Hepatocyte (in vitro differentiated cells): Measurements from ENCODE around the gene PRCP. TPM values are rescaled to one million over a fixed set of nuclear protein-coding genes. Genes with fewer than 3 reads are reported as not detected.

Experiments
- DNase-seq: peaks from one replicate; pipeline ENCODE4 v3.0.0-alpha.2; 2016; ENCODE audit warnings: low spot score
- H2AFZ ChIP-seq: fragments of 200-600 bp; sonication (generic); 2 replicates; pipeline ENCODE4 v1.6.0; 2016; ENCODE audit warnings: antibody characterized with exemption, mild to moderate bottlenecking
- H3K27ac ChIP-seq: fragments of 200-600 bp; sonication (generic); 2 replicates; pipeline ENCODE4 v1.5.1; 2016; ENCODE audit warnings: mild to moderate bottlenecking
- H3K27me3 ChIP-seq: fragments of 200-600 bp; sonication (generic); 2 replicates; pipeline ENCODE4 v1.6.1; 2016
- H3K36me3 ChIP-seq: fragments of 200-600 bp; sonication (generic); replicated peaks from 2 replicates; pipeline ENCODE4 v1.5.1; 2016; ENCODE audit warnings: low read depth; ENCODE audit not compliant: insufficient read depth
- H3K4me1 ChIP-seq: fragments of 200-600 bp; sonication (generic); 2 replicates; pipeline ENCODE4 v1.5.1; 2016; ENCODE audit warnings: mild to moderate bottlenecking, moderate library complexity; ENCODE audit not compliant: insufficient read depth
- H3K4me2 ChIP-seq: fragments of 200-600 bp; sonication (generic); 2 replicates; pipeline ENCODE4 v1.6.0; 2016
- H3K4me3 ChIP-seq: fragments of 200-600 bp; sonication (generic); 2 replicates; pipeline ENCODE4 v1.5.1; 2016; ENCODE audit warnings: mild to moderate bottlenecking
- H3K79me2 ChIP-seq: fragments of 200-600 bp; sonication (generic); 2 replicates; pipeline ENCODE4 v1.6.0; 2017; ENCODE audit warnings: mild to moderate bottlenecking
- H3K9me2 ChIP-seq: fragments of 200-600 bp; sonication (generic); replicated peaks from 2 replicates; pipeline ENCODE4 v1.6.0; 2017; ENCODE audit warnings: mild to moderate bottlenecking; ENCODE audit not compliant: insufficient read depth
- H3K9me3 ChIP-seq: fragments of 200-600 bp; sonication (generic); 2 replicates; pipeline ENCODE4 v1.5.1; 2016; ENCODE audit warnings: low read depth, mild to moderate bottlenecking
- H4K20me1 ChIP-seq: fragments of 200-600 bp; sonication (generic); 2 replicates; pipeline ENCODE4 v1.6.0; 2016; ENCODE audit warnings: mild to moderate bottlenecking; ENCODE audit not compliant: insufficient read depth, poor library complexity, severe bottlenecking
- CTCF ChIP-seq: fragments of 200-600 bp; sonication (generic); IDR thresholded peaks from 2 replicates; pipeline ENCODE4 v1.5.1; 2016; ENCODE audit warnings: antibody characterized with exemption, mild to moderate bottlenecking; ENCODE audit not compliant: poor library complexity
- EZH2 ChIP-seq: fragments of 200-600 bp; sonication (generic); IDR thresholded peaks from 2 replicates; pipeline ENCODE4 v1.6.1; 2016; ENCODE audit warnings: antibody characterized with exemption, mild to moderate bottlenecking, borderline replicate concordance
- EZH2phosphoT487 ChIP-seq: fragments of 200-600 bp; sonication (generic); IDR thresholded peaks from one replicate; pipeline ENCODE4 v1.6.1; 2018; ENCODE audit warnings: antibody characterized with exemption, mild to moderate bottlenecking, low read depth, moderate library complexity; ENCODE audit not compliant: unreplicated experiment, severe bottlenecking
- WGBS: methylation state at CpG from one replicate; pipeline ENCODE4 v1.1.6; 2016; ENCODE audit warnings: low lambda C conversion rate; ENCODE audit errors: missing lambda C conversion rate; 5-methylcytosine and 5-hydroxymethylcytosine counted together
- polyA plus RNA-seq: library from polyadenylated mRNA; unstranded; fragments of >200 nt; fragmentation: Nextera tagmentation; extraction: Ambion mirVana; gene quantifications from 2 replicates; pipeline ENCODE4 v1.2.1, GENCODE V29; 2016
- total RNA-seq: library from RNA; depleted of rRNA; stranded (reverse); fragments of >200 nt; gene quantifications from 2 replicates; pipeline ENCODE4 v1.2.3, GENCODE V29; 2014

The PRCP gene
- total and polyA plus RNA-seq, 2 experiments from 2014 or later, result 46.8 to 53.0 TPM

DNA sequence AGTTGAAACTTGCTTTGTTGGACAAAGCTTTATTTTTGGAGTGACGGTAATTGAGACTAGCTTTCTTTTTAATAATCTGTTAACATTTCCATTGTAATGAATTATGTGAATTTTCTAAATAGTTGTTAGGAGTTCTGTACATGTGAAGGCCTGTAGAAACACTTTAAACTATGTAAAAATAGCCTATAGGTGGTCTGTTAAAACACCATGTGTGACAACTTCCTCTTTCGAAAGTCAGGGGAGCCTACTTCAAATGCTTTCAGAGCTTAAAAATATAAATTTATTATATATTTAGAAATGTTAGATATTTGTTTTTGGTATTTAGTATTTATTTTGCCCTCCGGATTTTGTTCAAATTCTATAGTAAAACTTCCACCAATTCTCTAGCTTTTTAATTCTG, 30.0 kb upstream of the PRCP start:
- DNase-seq, result no peak
- no peaks in the 10 kb centered on the region for H4K20me1 ChIP-seq
- no peaks in the 10 kb centered on the region for H3K36me3 ChIP-seq
- 62% methylated on average over 3 of the region's 3 CpGs for WGBS
- H3K9me2 ChIP-seq, result no peaks in the 10 kb centered on the region
- no peaks in the 10 kb centered on the region for H3K79me2 ChIP-seq
- H3K27ac ChIP-seq, result no peak overlapping the region
- no peak overlapping the region for H2AFZ ChIP-seq
- H3K9me3 ChIP-seq, result no peaks in the 10 kb centered on the region
- no peaks in the 10 kb centered on the region for H3K4me1 ChIP-seq
- H3K27me3 ChIP-seq, result no peaks in the 10 kb centered on the region
- H3K4me3 ChIP-seq, result no peak overlapping the region
- no peak overlapping the region for H3K4me2 ChIP-seq
- TF ChIP-seq EZH2phosphoT487 (no peak), CTCF (no peak)

DNA sequence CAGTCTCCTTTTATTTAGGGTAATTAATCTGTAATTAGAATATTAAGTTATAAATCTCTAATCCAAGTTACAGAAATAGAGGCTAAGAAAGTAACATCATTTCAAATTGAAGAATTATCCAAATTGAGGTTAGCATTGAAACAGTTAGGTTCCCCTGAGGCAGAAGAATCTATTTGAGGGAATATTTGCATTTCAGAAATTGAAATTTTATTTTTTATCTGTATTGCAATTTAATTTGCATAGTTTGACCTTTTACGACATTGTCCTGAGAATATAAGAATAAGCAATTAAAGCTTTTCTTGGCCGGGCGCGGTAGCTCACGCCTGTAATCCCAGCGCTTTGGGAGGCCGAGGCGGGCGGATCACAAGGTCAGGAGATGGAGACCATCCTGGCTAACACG, 28.9 kb upstream of the PRCP start:
- no peak for TF ChIP-seq EZH2phosphoT487
- no peak for TF ChIP-seq CTCF
- TF ChIP-seq EZH2, result no peak
- no peaks in the 10 kb centered on the region for H4K20me1 ChIP-seq
- H3K79me2 ChIP-seq, result no peaks in the 10 kb centered on the region
- no peak overlapping the region for H3K27ac ChIP-seq
- H3K9me3 ChIP-seq, result no peaks in the 10 kb centered on the region
- H3K4me3 ChIP-seq, result no peak overlapping the region
- H2AFZ ChIP-seq, result no peak overlapping the region
- WGBS, result 97% methylated on average over 9 of the region's 10 CpGs
- H3K27me3 ChIP-seq, result no peaks in the 10 kb centered on the region
- no peaks in the 10 kb centered on the region for H3K9me2 ChIP-seq
- H3K36me3 ChIP-seq, result no peaks in the 10 kb centered on the region
- no peaks in the 10 kb centered on the region for H3K4me1 ChIP-seq
- no peak overlapping the region for H3K4me2 ChIP-seq
- no peak for DNase-seq

- no peak overlapping the region for H2AFZ ChIP-seq
- no peaks in the 10 kb centered on the region for H3K27me3 ChIP-seq
- no peaks in the 10 kb centered on the region for H4K20me1 ChIP-seq
- TF ChIP-seq EZH2phosphoT487 (no peak), EZH2 (no peak), CTCF (peak; percentile 73)
- no peak overlapping the region for H3K4me3 ChIP-seq
- no peak overlapping the region for H3K4me2 ChIP-seq
- no peaks in the 10 kb centered on the region for H3K4me1 ChIP-seq
- H3K36me3 ChIP-seq, result no peaks in the 10 kb centered on the region
- no peak overlapping the region for H3K27ac ChIP-seq
- H3K79me2 ChIP-seq, result no peaks in the 10 kb centered on the region
- H3K9me2 ChIP-seq, result no peaks in the 10 kb centered on the region
- DNase-seq, result peak; percentile 78
- no peaks in the 10 kb centered on the region for H3K9me3 ChIP-seq
Observed at GRCh38 chr11:82927264-82927880, 27.1 kb upstream of the PRCP start.
